GM23338 (cell line): ENCODE results near the gene PRR29. TPM values are rescaled to one million over a fixed set of nuclear protein-coding genes. Genes with fewer than 3 reads are reported as not detected.
A peak's percentile ranks its signal among the peaks of the same experiment; 100 is the strongest.

ENCODE experiments used
- ATAC-seq: fragments of 200-7000 bp; cut with Tn5 transposase; 3 replicates; pipeline ENCODE4 v1.9.1; 2020
- DNase-seq: peaks from one replicate; pipeline ENCODE4 v3.0.0-alpha.2; 2015; ENCODE audit warnings: low spot score
- H2AFZ ChIP-seq: fragments of 200-600 bp; sonication (generic); 2 replicates; pipeline ENCODE4 v1.8.0; 2016; ENCODE audit warnings: antibody characterized with exemption, mild to moderate bottlenecking, moderate library complexity
- H3F3A ChIP-seq: fragments of 200-600 bp; sonication (generic); replicated peaks from 2 replicates; pipeline ENCODE4 v1.8.0; 2017; ENCODE audit warnings: antibody characterized with exemption, mixed run types, low read depth
- H3K27ac ChIP-seq: fragments of 200-600 bp; sonication (generic); 2 replicates; pipeline ENCODE4 v1.6.1; 2016; ENCODE audit warnings: low read depth
- H3K27me3 ChIP-seq: fragments of 200-600 bp; sonication (generic); 2 replicates; pipeline ENCODE4 v1.8.0; 2016; ENCODE audit warnings: mild to moderate bottlenecking, mixed run types, moderate library complexity; ENCODE audit not compliant: insufficient read depth
- H3K36me3 ChIP-seq: fragments of 200-600 bp; sonication (generic); 2 replicates; pipeline ENCODE4 v1.8.0; 2016; ENCODE audit warnings: mild to moderate bottlenecking; ENCODE audit not compliant: insufficient read depth
- H3K4me1 ChIP-seq: fragments of 200-600 bp; sonication (generic); 2 replicates; pipeline ENCODE4 v1.8.0; 2016; ENCODE audit warnings: mild to moderate bottlenecking, moderate library complexity; ENCODE audit not compliant: insufficient read depth
- H3K4me2 ChIP-seq: fragments of 200-600 bp; sonication (generic); 2 replicates; pipeline ENCODE4 v1.7.1; 2017; ENCODE audit warnings: mixed run types
- H3K4me3 ChIP-seq: fragments of 200-600 bp; sonication (generic); 2 replicates; pipeline ENCODE4 v1.6.1; 2016; ENCODE audit warnings: mixed run types
- H3K79me2 ChIP-seq: fragments of 200-600 bp; sonication (generic); replicated peaks from 2 replicates; pipeline ENCODE4 v1.8.0; 2017; ENCODE audit warnings: mild to moderate bottlenecking; ENCODE audit not compliant: insufficient read depth
- H3K9me2 ChIP-seq: fragments of 200-600 bp; sonication (generic); 2 replicates; pipeline ENCODE4 v1.8.0; 2017; ENCODE audit not compliant: insufficient read depth
- H4K20me1 ChIP-seq: fragments of 200-600 bp; sonication (generic); replicated peaks from 2 replicates; pipeline ENCODE4 v1.8.0; 2017; ENCODE audit warnings: mild to moderate bottlenecking; ENCODE audit not compliant: insufficient read depth
- H3K27ac Mint-ChIP-seq: 2 replicates; pipeline ENCODE4 v1.8.0; 2020; ENCODE audit warnings: inconsistent platforms, mild to moderate bottlenecking, moderate library complexity, mixed read lengths
- H3K27me3 Mint-ChIP-seq: 3 replicates; pipeline ENCODE4 v1.8.0; 2022; ENCODE audit warnings: low read depth, mild to moderate bottlenecking, moderate library complexity, mixed read lengths, inconsistent platforms; ENCODE audit not compliant: insufficient read depth, poor library complexity
- H3K36me3 Mint-ChIP-seq: 3 replicates; pipeline ENCODE4 v1.8.0; 2021; ENCODE audit warnings: low read depth, mild to moderate bottlenecking, inconsistent platforms, moderate library complexity, mixed read lengths
- H3K4me1 Mint-ChIP-seq: 3 replicates; pipeline ENCODE4 v1.8.0; 2020; ENCODE audit warnings: mild to moderate bottlenecking, inconsistent platforms, mixed read lengths
- H3K4me3 Mint-ChIP-seq: 3 replicates; pipeline ENCODE4 v1.8.0; 2021; ENCODE audit warnings: moderate library complexity, mild to moderate bottlenecking, inconsistent platforms, mixed read lengths
- H3K9me3 Mint-ChIP-seq: 3 replicates; pipeline ENCODE4 v1.8.0; 2020; ENCODE audit warnings: moderate library complexity, mild to moderate bottlenecking, inconsistent platforms, mixed read lengths
- CREB1 ChIP-seq: fragments of 250-450 bp; sonication (Bioruptor Pico); IDR thresholded peaks from 2 replicates; pipeline ENCODE4 v1.5.0; 2020; ENCODE audit warnings: low read depth, mild to moderate bottlenecking, moderate library complexity
- CTCF ChIP-seq, 2 experiments: fragments of 200-600 bp in 1 of 2; sonication (generic) in 1 of 2; conservative IDR thresholded peaks; 2 replicates each; pipeline versions ENCODE4 v1.5.1 to v1.6.1; 2016 to 2017; ENCODE audit warnings: antibody characterized with exemption in 2 of 2, low read depth in 2 of 2, mild to moderate bottlenecking in 2 of 2, moderate library complexity in 1 of 2
- ETS1 ChIP-seq: IDR thresholded peaks from 2 replicates; pipeline ENCODE4 v1.6.1; 2016; ENCODE audit warnings: antibody characterized with exemption
- EZH2 ChIP-seq: fragments of 200-600 bp; sonication (generic); IDR thresholded peaks from one replicate; pipeline ENCODE4 v1.8.0; 2017; ENCODE audit warnings: antibody characterized with exemption, mild to moderate bottlenecking, low read depth; ENCODE audit not compliant: unreplicated experiment
- EZH2phosphoT487 ChIP-seq: fragments of 200-600 bp; sonication (generic); IDR thresholded peaks from one replicate; pipeline ENCODE4 v1.8.1; 2018; ENCODE audit warnings: antibody characterized with exemption; ENCODE audit not compliant: unreplicated experiment
- JUNB ChIP-seq: IDR thresholded peaks from one replicate; pipeline ENCODE4 v1.6.1; 2016; ENCODE audit warnings: antibody characterized with exemption; ENCODE audit not compliant: unreplicated experiment
- NANOG ChIP-seq: IDR thresholded peaks from 2 replicates; pipeline ENCODE4 v1.6.1; 2016; ENCODE audit warnings: antibody characterized with exemption, borderline replicate concordance
- POLR2AphosphoS5 ChIP-seq: IDR thresholded peaks from 2 replicates; pipeline ENCODE4 v1.6.1; 2016; ENCODE audit warnings: antibody characterized with exemption, low read depth
- REST ChIP-seq: IDR thresholded peaks from one replicate; pipeline ENCODE4 v1.6.1; 2018; ENCODE audit warnings: antibody characterized with exemption; ENCODE audit not compliant: unreplicated experiment
- ZNF114 ChIP-seq: fragments of 250-450 bp; sonication (Bioruptor Pico); IDR thresholded peaks from 2 replicates; pipeline ENCODE4 v1.5.0; 2020; ENCODE audit warnings: mild to moderate bottlenecking, moderate library complexity
- ZNF331 ChIP-seq: fragments of 250-450 bp; sonication (Bioruptor Pico); IDR thresholded peaks from 2 replicates; pipeline ENCODE4 v1.5.0; 2020; ENCODE audit warnings: low read depth, mild to moderate bottlenecking, moderate library complexity
- polyA plus RNA-seq: library from polyadenylated mRNA; unstranded; fragments of >200 nt; fragmentation: Nextera tagmentation; extraction: Ambion mirVana; gene quantifications from 2 replicates; pipeline ENCODE4 v1.2.1, GENCODE V29; 2016
- total RNA-seq: library from RNA; depleted of rRNA; stranded (reverse); fragments of >200 nt; shearing (Covaris generic); gene quantifications from 2 replicates; pipeline ENCODE4 v1.2.3, GENCODE V29; 2014

The PRR29 gene
- total and polyA plus RNA-seq, 2 experiments from 2014 or later = 0.24 to 1.3 TPM

- TF ChIP-seq CTCF (conservative IDR thresholded peaks at IDR 0.05; ENCODE audit: low read depth in 2 of 2) = no peak
- no peak for TF ChIP-seq ZNF331 (CRISPR knock-in tag)
- no peak for TF ChIP-seq POLR2AphosphoS5
- no peak for TF ChIP-seq ETS1
- no peak for TF ChIP-seq REST
These were observed 1.5 kb upstream of the PRR29 start (continued) for GRCh38 chr17:63996430-63997182.

GRCh38 chr17:63997341-63998048, 656 bp upstream of the PRR29 start:
- H3K4me3 Mint-ChIP-seq = peak overlapping the region; percentile 84
- no peak for TF ChIP-seq ZNF331 (CRISPR knock-in tag)
- no peak for TF ChIP-seq REST
- TF ChIP-seq ZNF114 (CRISPR knock-in tag) = no peak
- no peak for TF ChIP-seq NANOG
- no peak for TF ChIP-seq EZH2phosphoT487
- no peak for TF ChIP-seq CREB1 (CRISPR knock-in tag)
- no peak for TF ChIP-seq ETS1
- TF ChIP-seq EZH2 = no peak
- TF ChIP-seq JUNB = no peak
- peak overlapping the region; percentile 97 for H3K4me2 ChIP-seq
- no peak overlapping the region for H3K27ac Mint-ChIP-seq
- no peaks in the 10 kb centered on the region for H3K79me2 ChIP-seq
- H3K9me2 ChIP-seq = no peaks in the 10 kb centered on the region
- peak; percentile 53 for DNase-seq
- H3K4me1 Mint-ChIP-seq = peaks cover 18% of the 10 kb centered on the region
- peaks cover 10% of the 10 kb centered on the region for H3K4me1 ChIP-seq
- H4K20me1 ChIP-seq = no peaks in the 10 kb centered on the region
- H3K27me3 Mint-ChIP-seq = peaks cover 22% of the 10 kb centered on the region
- peak overlapping the region; percentile 100 for H2AFZ ChIP-seq
- H3K4me3 ChIP-seq = peak overlapping the region; percentile 98
- no peaks in the 10 kb centered on the region for H3F3A ChIP-seq
- peak; percentile 10 for ATAC-seq
- no peaks in the 10 kb centered on the region; the same call in 2 of the 3 replicates for H3K36me3 Mint-ChIP-seq
- H3K27me3 ChIP-seq = peaks cover 22% of the 10 kb centered on the region
- no peak overlapping the region for H3K27ac ChIP-seq
- H3K9me3 Mint-ChIP-seq = no peaks in the 10 kb centered on the region; the same call in 2 of the 3 replicates
- H3K36me3 ChIP-seq = no peaks in the 10 kb centered on the region
